ENCODE measurements around the gene EML5.

- TF ChIP-seq POLR2A (IDR thresholded peaks at IDR 0.05; ENCODE audit: low read length) = no peak
- TF ChIP-seq GATA1 (IDR thresholded peaks at IDR 0.05; ENCODE audit: low read depth, low read length) = no peak
These were observed 204.7 kb downstream of the EML5 start for GRCh38 chr14:88588081-88588480.
